Breast epithelium (tissue), 4 donors: ENCODE measurements around the gene PHACTR3. TPM values are rescaled to one million over a fixed set of nuclear protein-coding genes. Genes with fewer than 3 reads are reported as not detected.
"Not testable (repeated sequence)": the region's sequence is repeated elsewhere in the genome, so short reads cannot be mapped to it uniquely, and the experiment has no call there.

ENCODE experiments used
- DNase-seq, 2 donors: peaks; one replicate each; pipeline ENCODE4 v3.0.0-alpha.2; 2019; ENCODE audit warnings: low spot score in 2 of 2
- H3K27ac ChIP-seq, 2 donors: fragments of 200-600 bp; sonication (generic) in 1 of 2; one replicate each; pipeline ENCODE4 v1.5.1; 2016 to 2019; ENCODE audit warnings: mild to moderate bottlenecking in 1 of 2
- H3K27me3 ChIP-seq, 2 donors: fragments of 200-600 bp; sonication (generic) in 1 of 2; one replicate each; pipeline versions ENCODE4 v1.5.1 to v1.6.0; 2017 to 2019; ENCODE audit warnings: control low read depth in 1 of 2, mild to moderate bottlenecking in 1 of 2
- H3K36me3 ChIP-seq: fragments of 200-600 bp; one replicate; pipeline ENCODE4 v1.5.1; 2019
- H3K4me1 ChIP-seq, 2 donors: fragments of 200-600 bp; sonication (generic); one replicate each; pipeline ENCODE4 v1.5.1; 2016 to 2019; ENCODE audit warnings: control low read depth in 1 of 2
- H3K4me3 ChIP-seq, 3 donors: fragments of 200-600 bp; sonication (generic); 1 replicate in 2 of 3; 2 replicates in 1 of 3; pipeline ENCODE4 v1.5.1; 2016 to 2019; ENCODE audit warnings: mild to moderate bottlenecking in 3 of 3, moderate library complexity in 2 of 3
- H3K9me3 ChIP-seq, 2 donors: fragments of 200-600 bp; sonication (generic) in 1 of 2; one replicate each; pipeline ENCODE4 v1.5.1; 2016 to 2019; ENCODE audit warnings: control low read depth in 1 of 2
- CTCF ChIP-seq, 3 donors: fragments of 450-650 bp; IDR thresholded peaks; one replicate each; pipeline ENCODE4 v1.5.1; 2016 to 2017; ENCODE audit warnings: antibody characterized with exemption in 3 of 3, mild to moderate bottlenecking in 3 of 3, moderate library complexity in 3 of 3
- POLR2A ChIP-seq: fragments of 450-650 bp; IDR thresholded peaks from one replicate; pipeline ENCODE4 v1.6.1; 2016; ENCODE audit warnings: antibody characterized with exemption, mild to moderate bottlenecking, moderate library complexity
- POLR2AphosphoS5 ChIP-seq, 3 donors: sonication (generic); formaldehyde crosslinking; IDR thresholded peaks; one replicate each; pipeline ENCODE4 v1.6.1; 2017; ENCODE audit warnings: antibody characterized with exemption in 3 of 3
- intact Hi-C: fragments of 100-400 bp; cut with DNase I; formaldehyde crosslinking; loops from one replicate; pipeline ENCODE4 v1.15.1; 2023; ENCODE audit warnings: low total_unique reads
- total RNA-seq, 3 donors: library from RNA; depleted of rRNA; stranded (reverse); fragments of >200 nt; gene quantifications; one replicate each; pipeline ENCODE4 v1.1.0, GENCODE V29; 2016

The PHACTR3 gene
- total RNA-seq, 3 donors from 2014 or later: 0.16 to 0.33 (median 0.29) TPM

DNA sequence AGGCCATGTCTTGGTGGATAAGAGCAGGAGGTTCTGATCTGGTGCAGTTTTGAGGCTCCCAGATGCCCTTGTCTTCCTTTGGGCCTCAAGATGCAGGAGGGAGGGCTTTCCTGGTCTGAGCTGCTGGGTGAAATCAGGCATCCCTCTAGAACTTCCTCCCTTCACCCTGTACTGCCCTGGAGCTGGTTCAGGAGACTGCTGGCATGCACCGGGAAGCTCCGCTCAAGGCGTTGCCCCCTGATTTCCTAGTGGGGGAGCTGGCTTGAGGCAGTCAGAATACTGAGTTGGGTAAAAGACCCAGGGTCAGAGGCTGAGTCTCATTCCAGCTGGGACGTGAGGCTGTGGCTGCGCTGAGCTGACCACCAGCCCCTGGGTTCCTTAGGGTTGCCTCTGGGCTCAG is 12.0 kb downstream of the PHACTR3 start:
- no peak overlapping the region for H3K4me3 ChIP-seq
- H3K4me1 ChIP-seq: no peaks in the 10 kb centered on the region
- H3K9me3 ChIP-seq: no peaks in the 10 kb centered on the region
- intact Hi-C loops: no loop called here
- no peak for DNase-seq
- H3K27me3 ChIP-seq: peaks cover 0 to 37% of the 10 kb centered on the region in 2 donors
- no peak overlapping the region for H3K27ac ChIP-seq
- TF ChIP-seq POLR2AphosphoS5 (IDR thresholded peaks at IDR 0.05) (no peak), POLR2A (no peak), CTCF (IDR thresholded peaks at IDR 0.05) (no peak)
- no peaks in the 10 kb centered on the region for H3K36me3 ChIP-seq

GRCh38 chr20:59617221-59617620 is 12.9 kb downstream of the PHACTR3 start:
- Histone ChIP-seq H3K4me3 (no peak overlapping the region), H3K27ac (no peak overlapping the region), H3K27me3 (peaks cover 0 to 42% of the 10 kb centered on the region in 2 donors), H3K9me3 (no peaks in the 10 kb centered on the region), H3K4me1 (no peaks in the 10 kb centered on the region), H3K36me3 (no peaks in the 10 kb centered on the region)
- intact Hi-C loops: no loop called here
- TF ChIP-seq CTCF (IDR thresholded peaks at IDR 0.05) (no peak), POLR2A (no peak), POLR2AphosphoS5 (IDR thresholded peaks at IDR 0.05) (no peak)
- no peak for DNase-seq

DNA sequence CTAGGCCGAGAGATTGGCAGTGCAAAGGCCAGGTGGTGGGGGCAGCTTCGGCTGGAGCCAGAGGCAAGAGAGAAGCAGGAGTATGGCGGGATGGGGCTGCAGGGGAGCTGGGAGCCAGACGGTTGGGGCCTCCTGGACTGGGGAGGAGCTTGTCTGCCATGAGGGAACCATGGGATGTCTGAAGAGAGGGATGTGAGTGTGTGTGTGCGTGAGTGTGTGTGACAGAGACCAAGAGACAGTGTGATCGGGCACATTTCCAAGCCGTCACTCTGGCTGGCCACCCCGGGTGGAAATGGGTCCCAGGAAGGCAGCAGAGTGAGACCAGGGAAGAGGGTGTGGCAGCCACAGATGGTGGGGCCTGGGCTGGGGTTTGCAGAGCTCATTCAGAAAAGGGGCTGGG is 13.8 kb downstream of the PHACTR3 start:
- Histone ChIP-seq H3K9me3 (no peaks in the 10 kb centered on the region), H3K27ac (no peak overlapping the region), H3K4me1 (no peaks in the 10 kb centered on the region), H3K27me3 (peaks cover 0 to 48% of the 10 kb centered on the region in 2 donors), H3K36me3 (no peaks in the 10 kb centered on the region), H3K4me3 (no peak overlapping the region)
- TF ChIP-seq POLR2A (no peak), CTCF (IDR thresholded peaks at IDR 0.05) (no peak), POLR2AphosphoS5 (IDR thresholded peaks at IDR 0.05) (no peak)
- no peak for DNase-seq
- intact Hi-C loops: no loop called here

- DNase-seq, H3K27ac ChIP-seq, H3K9me3 ChIP-seq, H3K36me3 ChIP-seq, H3K4me1 ChIP-seq, intact Hi-C loops, H3K4me3 ChIP-seq: not testable (repeated sequence)
- H3K27me3 ChIP-seq: peaks cover 0 to 52% of the 10 kb centered on the region in 2 donors
Observed at GRCh38 chr20:59618585-59618984, 14.2 kb downstream of the PHACTR3 start.

DNA sequence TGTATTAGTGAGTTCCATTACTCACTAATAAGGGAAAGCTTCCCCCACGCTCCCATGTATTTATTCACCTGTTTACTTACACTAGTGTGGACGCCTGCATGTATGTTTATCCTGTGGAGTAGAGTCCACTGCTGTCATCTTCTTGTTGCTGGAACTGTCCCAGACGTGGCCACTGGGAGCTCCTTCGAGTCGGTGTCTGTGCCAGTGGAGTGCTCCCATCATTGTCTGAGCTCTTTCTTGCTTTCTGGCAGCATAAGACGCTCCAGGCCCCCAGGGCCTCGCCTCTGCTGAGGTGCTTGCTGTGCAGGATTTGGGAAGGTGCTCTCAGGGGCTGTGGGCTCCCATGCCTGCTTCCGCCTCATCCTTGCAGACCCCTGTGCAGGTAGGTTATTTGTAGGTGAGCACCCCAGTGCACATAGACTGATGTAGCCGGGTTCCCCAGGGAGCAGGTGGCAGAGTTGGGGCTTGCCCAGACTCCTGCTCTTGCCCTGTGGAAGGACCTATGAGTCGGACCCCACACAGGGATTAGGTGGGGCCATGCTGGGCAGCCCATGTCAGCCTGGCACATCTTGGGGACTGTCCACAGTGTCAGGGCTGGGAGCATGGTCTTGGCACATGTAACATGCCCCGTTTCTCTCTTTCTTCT is 16.6 kb downstream of the PHACTR3 start:
- intact Hi-C loops: no loop called here
- no peak for TF ChIP-seq CTCF (IDR thresholded peaks at IDR 0.05)
- no peak for TF ChIP-seq POLR2AphosphoS5 (IDR thresholded peaks at IDR 0.05)
- no peak for TF ChIP-seq POLR2A
- H3K27me3 ChIP-seq: peaks cover 0 to 56% of the 10 kb centered on the region in 2 donors
- no peaks in the 10 kb centered on the region for H3K4me1 ChIP-seq
- H3K4me3 ChIP-seq: no peak overlapping the region
- no peak overlapping the region for H3K27ac ChIP-seq
- no peaks in the 10 kb centered on the region for H3K36me3 ChIP-seq
- no peak for DNase-seq
- no peaks in the 10 kb centered on the region for H3K9me3 ChIP-seq
